Activated T-cell treated with anti-CD3 and anti-CD28 coated beads for 1 hour (primary cell): ENCODE results near the gene RAI1.
"Not testable (repeated sequence)": the region's sequence is repeated elsewhere in the genome, so short reads cannot be mapped to it uniquely, and the experiment has no call there.

Experiments
- DNase-seq: peaks from one replicate; pipeline ENCODE4 v3.0.0-alpha.2; 2020; ENCODE audit warnings: low read depth

RAI1 gene

GRCh38 chr17:17679748-17680147 lies 1.5 kb upstream of the RAI1 start:
- no peak for DNase-seq

GRCh38 chr17:17680477-17681186 lies 626 bp upstream of the RAI1 start:
- no peak for DNase-seq

GRCh38 chr17:17681744-17682292 lies 560 bp downstream of the RAI1 start:
- DNase-seq = peak; percentile 30

- peak; percentile 19 for DNase-seq
These were observed 1.1 kb downstream of the RAI1 start for GRCh38 chr17:17682293-17682736.

- peak; percentile 51 for DNase-seq
These were observed 1.8 kb downstream of the RAI1 start for GRCh38 chr17:17682737-17683680.

GRCh38 chr17:17683710-17684365 lies 2.6 kb downstream of the RAI1 start:
- no peak for DNase-seq

- no peak for DNase-seq
These were observed 3.9 kb downstream of the RAI1 start for GRCh38 chr17:17684906-17685774.

GRCh38 chr17:17685775-17686291 lies 4.6 kb downstream of the RAI1 start:
- DNase-seq = no peak

- no peak for DNase-seq
These were observed 8.1 kb downstream of the RAI1 start for GRCh38 chr17:17689312-17689711.

GRCh38 chr17:17690233-17690632 lies 9.0 kb downstream of the RAI1 start:
- not testable (repeated sequence) for DNase-seq

- no peak for DNase-seq
These were observed 10.4 kb downstream of the RAI1 start for GRCh38 chr17:17691468-17692263.

GRCh38 chr17:17692353-17693252 lies 11.3 kb downstream of the RAI1 start:
- DNase-seq = no peak

- DNase-seq = no peak
These were observed 12.3 kb downstream of the RAI1 start for GRCh38 chr17:17693253-17694168.

- DNase-seq = peak; percentile 54
These were observed 13.2 kb downstream of the RAI1 start for GRCh38 chr17:17694169-17695081.

GRCh38 chr17:17696085-17696484 lies 14.8 kb downstream of the RAI1 start:
- no peak for DNase-seq

GRCh38 chr17:17696882-17697633 lies 15.8 kb downstream of the RAI1 start:
- DNase-seq = no peak
